NCI-H187 treated with DMSO at 0.1 percent for 48 hours (cell line): ENCODE measurements around the gene NMD3.
"Not testable (repeated sequence)": the region's sequence is repeated elsewhere in the genome, so short reads cannot be mapped to it uniquely, and the experiment has no call there.

ENCODE experiments used
- DNase-seq: peaks from one replicate; lab custom pipeline; 2025; lab: John Stamatoyannopoulos, UW

Gene NMD3

GRCh38 chr3:161275919-161276318 lies 54.8 kb downstream of the NMD3 start:
- peak; percentile 58 for DNase-seq

- DNase-seq, result not testable (repeated sequence)
Measured at GRCh38 chr3:161282387-161282786, 61.3 kb downstream of the NMD3 start.

- no peak for DNase-seq
Measured at GRCh38 chr3:161284989-161285388, 63.9 kb downstream of the NMD3 start.

GRCh38 chr3:161289174-161289573 lies 68.1 kb downstream of the NMD3 start:
- no peak for DNase-seq

- no peak for DNase-seq
Measured at GRCh38 chr3:161291191-161291901, 70.2 kb downstream of the NMD3 start.

- DNase-seq, result no peak
Measured at GRCh38 chr3:161293381-161293780, 72.3 kb downstream of the NMD3 start.

GRCh38 chr3:161295325-161295724 lies 74.2 kb downstream of the NMD3 start:
- DNase-seq, result no peak

- no peak for DNase-seq
Measured at GRCh38 chr3:161296814-161297213, 75.7 kb downstream of the NMD3 start.
